Measurements from ENCODE around the gene ELOVL6.

Gene ELOVL6

DNA sequence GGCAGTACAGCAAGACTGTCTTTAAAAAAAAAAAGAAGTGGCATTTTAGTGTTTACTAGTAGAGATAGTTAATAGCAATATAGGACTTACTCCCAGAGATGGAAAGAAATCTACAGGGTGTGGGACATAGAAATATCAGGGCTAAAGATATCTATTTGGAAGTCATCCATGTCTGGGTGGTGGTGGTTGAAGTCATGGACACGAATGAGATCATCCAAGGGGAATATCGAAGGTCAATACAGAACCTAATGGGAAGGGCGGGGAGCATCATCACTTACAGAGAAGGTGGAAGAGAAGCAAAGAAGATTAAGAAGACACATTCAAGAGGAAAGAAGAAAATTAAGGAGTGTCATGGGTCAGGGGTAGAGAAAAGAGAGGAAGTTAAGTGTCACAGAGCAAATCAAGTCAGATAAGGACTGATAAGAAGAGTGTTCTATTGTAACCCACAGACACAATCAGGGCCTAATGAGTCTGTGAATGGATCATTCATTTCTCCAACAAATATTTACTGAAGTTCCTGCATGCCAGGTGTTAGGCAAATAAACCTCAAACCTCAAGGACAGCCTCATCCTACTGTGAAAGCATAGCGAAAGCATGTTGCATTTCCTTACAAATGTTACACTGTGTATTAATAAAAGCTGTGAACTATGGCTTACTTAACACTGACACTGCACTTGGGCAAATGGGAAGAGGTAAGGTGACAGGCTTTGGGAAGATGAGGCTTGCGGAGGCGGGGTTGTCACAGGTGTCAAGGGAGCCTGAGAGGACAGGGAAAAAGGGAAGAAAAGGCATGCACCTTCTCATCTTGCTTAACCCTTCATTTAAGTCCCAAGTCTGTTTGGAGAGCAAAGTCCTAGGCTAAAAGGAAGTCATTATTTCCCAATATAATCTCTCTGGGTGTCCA lies 65.3 kb downstream of the ELOVL6 start:
- TF ChIP-seq POLR2A (IDR thresholded peaks at IDR 0.05; ENCODE audit: low read depth, low read length), result no peak
- no peak for FAIRE-seq
- no peak for DNase-seq (ENCODE audit: insufficient read length, low spot score)

DNA sequence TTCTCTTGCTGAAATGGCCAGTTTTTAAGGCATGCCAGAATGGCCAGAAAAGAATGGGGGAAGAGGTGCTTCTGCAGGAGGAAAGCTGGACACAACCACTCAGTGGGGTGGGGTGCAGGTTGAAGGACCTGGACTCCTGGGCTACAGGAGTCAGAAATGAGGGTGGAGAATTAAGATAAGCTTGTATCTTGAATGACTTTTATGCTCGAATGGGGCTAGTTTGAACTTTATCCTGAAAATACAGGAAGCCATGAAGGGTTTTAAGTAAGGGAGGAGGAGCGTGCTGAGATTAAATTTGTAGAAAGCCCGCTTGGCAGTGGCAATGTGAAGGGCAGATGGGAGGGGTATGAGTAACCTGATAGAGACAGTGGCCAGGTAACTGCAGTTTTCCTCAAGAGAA lies 66.5 kb downstream of the ELOVL6 start:
- no peak for TF ChIP-seq POLR2A (IDR thresholded peaks at IDR 0.05; ENCODE audit: low read depth, low read length)
- FAIRE-seq, result no peak

DNA sequence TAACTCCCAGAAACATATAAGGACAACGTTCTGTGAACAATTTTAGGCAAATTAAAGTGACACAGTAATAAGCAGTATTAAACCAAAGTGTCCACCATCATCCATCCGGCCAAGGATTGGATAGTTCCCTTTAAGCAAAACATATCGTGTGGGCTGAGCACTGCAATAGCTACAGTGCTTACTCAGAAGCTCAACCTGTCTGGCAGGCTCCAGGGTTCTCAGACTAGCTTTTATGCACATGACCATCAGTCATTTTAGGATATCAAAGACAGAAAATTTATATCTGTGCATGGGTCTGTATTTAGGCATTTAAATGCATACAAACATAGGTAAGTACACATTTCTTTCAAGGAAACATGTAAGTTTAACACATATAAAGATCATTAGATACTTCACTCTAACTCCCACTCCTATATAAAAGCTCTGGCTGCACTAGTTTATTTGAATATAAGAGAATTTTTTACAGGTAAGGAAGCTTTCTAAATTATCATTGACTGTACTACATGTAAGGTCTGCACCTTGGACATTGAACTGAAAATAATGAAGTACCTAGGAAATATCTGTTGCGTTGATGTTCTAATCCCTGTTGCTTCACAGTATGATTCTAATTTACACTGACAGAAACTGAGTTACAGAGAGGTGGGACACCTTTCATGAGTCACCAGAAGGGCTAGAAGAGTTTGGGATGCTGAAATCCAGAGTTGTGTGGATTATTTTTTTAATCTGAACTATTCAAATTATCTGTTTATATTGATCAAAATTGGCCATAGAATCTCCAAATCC lies 67.6 kb downstream of the ELOVL6 start:
- DNase-seq (ENCODE audit: insufficient read length, low spot score), result no peak
- TF ChIP-seq POLR2A (IDR thresholded peaks at IDR 0.05; ENCODE audit: low read depth, low read length), result no peak
- no peak for FAIRE-seq

More for the DNA sequence above, 66.5 kb downstream of the ELOVL6 start:
- DNase-seq (ENCODE audit: insufficient read length, low spot score), result no peak

DNA sequence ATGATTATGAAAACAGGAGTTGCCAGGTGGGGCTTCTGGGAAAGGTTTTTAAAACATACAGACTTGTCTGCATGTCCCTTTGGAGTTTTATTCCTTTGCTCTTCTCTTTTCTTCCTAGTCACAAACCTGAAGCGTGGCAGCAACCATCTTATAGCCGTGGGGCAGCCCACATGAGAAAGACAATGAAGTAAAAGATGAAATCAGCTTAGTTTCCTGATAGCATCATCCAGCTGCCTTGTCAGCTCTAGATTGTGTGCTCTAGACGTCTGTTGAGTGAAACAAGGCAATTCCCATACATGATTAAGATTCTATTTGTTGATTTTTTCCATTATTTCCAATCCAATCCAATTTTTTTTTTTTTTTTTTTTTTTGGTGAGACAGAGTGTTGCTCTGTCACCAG lies 68.9 kb downstream of the ELOVL6 start:
- FAIRE-seq (no peak), DNase-seq (ENCODE audit: insufficient read length, low spot score) (no peak)
- TF ChIP-seq POLR2A (IDR thresholded peaks at IDR 0.05; ENCODE audit: low read depth, low read length), result no peak

DNA sequence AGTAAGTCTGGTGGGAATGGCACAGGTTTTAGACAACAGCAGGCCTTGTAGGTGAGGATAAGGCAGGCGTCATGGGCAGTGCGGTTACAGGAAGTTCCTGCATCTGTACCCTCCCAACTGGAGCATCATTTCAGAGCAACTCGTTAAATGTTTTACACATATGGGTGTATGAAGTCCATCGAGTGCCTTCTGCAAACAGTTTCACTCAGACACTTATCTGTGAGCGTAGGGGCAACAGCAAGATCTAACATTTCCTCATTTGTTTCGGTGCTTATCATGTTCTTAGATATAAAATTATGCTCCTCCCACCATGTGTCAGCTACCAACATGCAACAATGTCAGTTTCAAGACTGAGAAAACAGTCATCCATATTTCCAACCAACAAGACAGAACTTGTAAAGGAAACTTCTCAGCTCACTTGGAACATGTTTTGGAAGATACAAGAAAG lies 69.9 kb downstream of the ELOVL6 start:
- no peak for FAIRE-seq
- no peak for DNase-seq (ENCODE audit: insufficient read length, low spot score)
- no peak for TF ChIP-seq POLR2A (IDR thresholded peaks at IDR 0.05; ENCODE audit: low read depth, low read length)

DNA sequence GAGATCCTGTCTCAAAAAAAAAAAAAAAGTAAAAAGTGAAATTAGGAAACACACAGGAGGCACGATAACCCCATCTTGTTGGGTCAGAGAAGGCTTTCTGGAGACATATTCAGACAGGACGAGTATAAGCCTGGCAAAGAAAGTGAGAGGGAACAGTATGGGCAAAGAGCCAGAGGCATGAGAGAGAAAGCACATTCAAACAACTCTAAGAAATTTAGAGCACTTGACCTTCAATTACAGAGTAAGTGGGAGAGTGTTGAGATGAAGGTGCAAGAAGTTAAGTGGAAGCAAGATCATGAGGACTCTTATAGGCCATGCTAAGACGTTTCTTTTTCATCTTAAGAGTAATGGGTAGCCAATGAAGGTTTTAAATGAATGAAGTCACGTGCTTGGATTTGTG lies 70.4 kb downstream of the ELOVL6 start:
- FAIRE-seq, result no peak
- no peak for DNase-seq (ENCODE audit: insufficient read length, low spot score)
- no peak for TF ChIP-seq POLR2A (IDR thresholded peaks at IDR 0.05; ENCODE audit: low read depth, low read length)

DNA sequence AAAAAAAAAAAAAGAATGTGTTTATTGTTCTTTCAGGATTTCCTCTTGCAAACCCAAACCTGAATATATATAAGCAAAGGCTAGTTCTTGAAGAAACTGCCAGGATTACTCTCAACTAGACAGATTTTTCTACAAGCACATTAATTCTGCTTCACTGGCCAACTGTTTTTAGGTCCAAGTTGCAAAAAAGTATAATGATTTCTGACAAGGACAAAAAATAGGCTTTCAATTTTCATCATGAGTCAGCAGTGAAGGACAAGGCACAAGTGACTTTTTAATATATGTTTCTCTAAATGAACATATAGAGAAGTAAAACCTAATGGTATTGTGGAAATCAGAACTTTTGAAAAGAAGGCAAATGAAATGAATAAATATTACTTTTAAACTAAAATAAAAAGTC lies 73.7 kb downstream of the ELOVL6 start:
- DNase-seq (ENCODE audit: insufficient read length, low spot score) (no peak), FAIRE-seq (no peak)
- TF ChIP-seq POLR2A (IDR thresholded peaks at IDR 0.05; ENCODE audit: low read depth, low read length), result no peak

DNA sequence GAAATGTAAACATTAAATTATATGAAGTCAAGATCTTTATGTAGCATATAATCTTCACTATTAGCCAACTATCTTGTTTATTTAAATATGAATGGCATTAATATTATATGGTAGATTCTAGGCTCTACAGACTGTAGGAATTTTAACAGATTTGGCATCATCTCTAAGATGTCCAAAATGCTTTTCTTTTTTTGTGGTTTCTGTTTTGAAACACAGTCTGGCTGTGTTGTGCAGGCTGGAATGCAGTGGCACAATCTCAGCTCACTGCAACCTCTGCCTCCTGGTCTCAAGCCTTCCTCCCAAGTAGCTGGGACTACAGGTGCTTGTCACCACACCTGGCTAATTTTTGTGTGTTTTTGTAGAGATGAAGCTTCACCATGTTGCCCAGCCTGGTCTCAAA lies 76.2 kb downstream of the ELOVL6 start:
- FAIRE-seq, result no peak
- no peak for DNase-seq (ENCODE audit: insufficient read length, low spot score)
- no peak for TF ChIP-seq POLR2A (IDR thresholded peaks at IDR 0.05; ENCODE audit: low read depth, low read length)

DNA sequence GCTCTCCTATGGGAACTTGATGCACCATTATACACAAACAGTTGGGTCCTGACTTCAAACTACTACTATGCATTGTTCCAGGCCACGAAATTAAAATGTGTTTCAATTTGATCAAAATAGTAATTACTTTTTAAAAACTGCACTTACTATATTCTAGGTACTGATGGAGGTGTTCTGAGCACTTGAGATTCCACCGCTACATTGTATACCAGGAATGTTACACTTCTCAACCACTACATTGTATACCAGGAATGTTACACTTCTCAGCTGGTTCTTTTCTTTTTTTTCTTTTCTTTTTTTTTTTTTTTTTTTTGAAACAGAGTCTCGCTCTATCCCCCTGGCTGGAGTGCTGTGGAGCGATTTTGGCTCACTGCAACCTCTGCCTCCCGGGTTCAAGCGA lies 77.9 kb downstream of the ELOVL6 start:
- DNase-seq (ENCODE audit: insufficient read length, low spot score), result no peak
- no peak for FAIRE-seq
- no peak for TF ChIP-seq POLR2A (IDR thresholded peaks at IDR 0.05; ENCODE audit: low read depth, low read length)

DNA sequence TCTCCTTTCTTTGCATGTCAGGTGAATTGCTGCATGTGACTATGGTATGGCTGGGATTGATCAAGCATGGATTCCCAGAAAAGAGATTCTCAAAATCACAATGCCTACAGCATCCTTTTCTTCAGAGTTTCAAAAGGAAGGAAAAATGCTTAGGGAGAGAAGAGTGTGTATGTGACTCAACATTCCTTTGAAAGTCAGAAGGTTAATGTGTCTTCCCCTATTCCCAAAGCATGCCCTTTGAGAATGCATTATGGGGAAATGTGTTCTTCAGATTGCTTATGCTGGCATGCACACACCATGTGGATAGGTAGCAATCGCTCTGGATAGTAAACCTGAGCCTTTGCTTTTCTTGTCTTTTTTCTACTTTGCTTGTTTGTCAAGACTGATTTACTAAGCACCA lies 78.5 kb downstream of the ELOVL6 start:
- DNase-seq (ENCODE audit: insufficient read length, low spot score) (no peak), FAIRE-seq (peak; percentile 66)
- no peak for TF ChIP-seq POLR2A (IDR thresholded peaks at IDR 0.05; ENCODE audit: low read depth, low read length)

DNA sequence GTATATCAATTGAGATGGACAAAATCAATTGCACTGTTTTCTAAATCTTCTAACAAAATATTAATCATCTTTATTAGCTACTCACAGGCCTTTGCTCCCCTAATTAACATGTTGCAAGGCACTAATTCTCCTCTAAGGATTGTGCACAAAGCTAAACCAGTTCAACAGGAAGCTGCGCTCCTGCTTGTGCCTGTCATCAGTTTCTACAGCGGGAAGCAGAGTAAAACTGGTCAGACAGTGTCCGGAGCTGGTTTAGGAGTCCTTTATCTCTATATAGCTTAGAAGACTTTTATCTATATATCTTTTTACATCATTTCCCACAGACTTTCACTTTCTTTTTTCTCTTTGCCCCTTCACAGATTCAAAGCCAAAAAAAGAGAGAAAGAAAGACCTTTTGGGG lies 79.1 kb downstream of the ELOVL6 start:
- DNase-seq (ENCODE audit: insufficient read length, low spot score) (no peak), FAIRE-seq (no peak)
- no peak for TF ChIP-seq POLR2A (IDR thresholded peaks at IDR 0.05; ENCODE audit: low read depth, low read length)

DNA sequence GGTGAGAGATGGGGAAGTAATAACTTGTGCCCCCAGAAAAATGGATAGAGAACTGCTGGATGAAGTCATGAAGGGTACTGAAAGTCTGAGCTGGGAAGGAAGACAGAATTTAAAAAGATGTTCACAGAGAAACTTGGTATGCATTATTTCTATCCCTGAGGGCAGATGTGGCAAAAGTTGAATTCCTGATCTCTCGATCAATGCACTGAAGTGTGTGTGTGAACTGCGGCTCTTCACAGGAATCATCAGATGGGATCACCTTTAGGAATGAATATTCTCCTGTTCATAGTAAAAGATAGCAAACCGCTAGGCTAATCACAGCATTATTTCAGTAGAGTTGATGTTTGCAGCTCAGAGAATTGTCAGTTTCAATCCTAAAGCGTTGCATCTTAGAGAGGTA lies 86.4 kb downstream of the ELOVL6 start:
- FAIRE-seq (no peak), DNase-seq (ENCODE audit: insufficient read length, low spot score) (no peak)
- no peak for TF ChIP-seq POLR2A (IDR thresholded peaks at IDR 0.05; ENCODE audit: low read depth, low read length)

DNA sequence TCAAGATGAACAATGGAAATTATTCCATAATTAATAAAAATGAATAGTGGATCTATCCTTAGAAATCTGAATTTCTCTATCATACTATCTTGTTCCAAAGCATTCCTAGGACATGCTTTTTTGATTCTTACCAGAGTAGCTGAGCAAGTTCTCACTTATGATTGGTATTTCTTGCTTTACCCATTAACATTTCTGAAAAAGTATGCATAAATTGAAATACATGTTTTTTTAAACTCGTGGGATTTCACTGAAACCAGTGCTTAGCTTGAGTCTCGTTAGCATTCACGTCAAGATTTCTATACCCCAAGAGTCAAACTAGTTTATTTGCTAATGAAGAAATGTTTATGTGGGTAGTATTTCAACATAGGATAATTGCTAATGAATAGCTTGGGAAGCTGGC lies 89.0 kb downstream of the ELOVL6 start:
- DNase-seq (ENCODE audit: insufficient read length, low spot score), result no peak
- TF ChIP-seq POLR2A (IDR thresholded peaks at IDR 0.05; ENCODE audit: low read depth, low read length), result no peak
- FAIRE-seq, result no peak

DNA sequence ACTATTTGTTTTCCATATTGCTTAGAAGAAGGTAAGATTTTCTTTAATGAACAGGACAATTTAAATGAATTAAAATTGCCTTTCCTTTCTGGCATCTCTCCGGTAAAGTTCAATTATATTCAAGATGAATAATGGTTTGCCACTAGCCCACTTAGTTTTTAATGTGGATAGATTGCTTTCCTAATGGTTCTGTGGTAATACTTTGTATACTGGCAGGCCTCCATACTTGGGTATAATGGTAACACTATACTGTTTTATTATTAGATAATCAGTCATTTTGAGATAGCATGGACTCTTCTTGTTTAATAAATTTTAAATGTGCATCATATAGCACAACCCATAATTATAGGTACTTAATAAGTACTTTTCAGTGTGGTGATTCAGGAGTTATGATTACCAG lies 89.5 kb downstream of the ELOVL6 start:
- DNase-seq (ENCODE audit: insufficient read length, low spot score) (no peak), FAIRE-seq (no peak)
- TF ChIP-seq POLR2A (IDR thresholded peaks at IDR 0.05; ENCODE audit: low read depth, low read length), result no peak

DNA sequence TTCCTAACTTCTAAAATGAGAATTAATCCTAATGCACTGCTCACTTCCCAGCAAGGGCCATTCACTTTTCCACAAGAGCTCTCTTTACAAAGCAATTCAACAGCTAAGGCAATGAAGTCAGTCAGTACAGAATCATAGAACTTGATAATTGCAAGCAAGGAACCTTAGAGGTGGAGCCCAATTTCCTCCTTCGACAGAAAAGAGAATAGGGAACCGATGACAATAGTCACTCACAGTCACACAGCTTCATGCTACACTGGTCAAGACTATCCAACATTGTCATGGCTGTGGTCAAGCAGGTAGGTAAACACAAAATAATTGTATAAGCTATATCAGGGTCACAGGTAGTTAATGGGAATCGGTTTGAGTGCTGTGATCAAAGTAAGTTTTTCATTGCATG lies 90.0 kb downstream of the ELOVL6 start:
- FAIRE-seq, result no peak
- no peak for TF ChIP-seq POLR2A (IDR thresholded peaks at IDR 0.05; ENCODE audit: low read depth, low read length)
- DNase-seq (ENCODE audit: insufficient read length, low spot score), result no peak

Measured in H54 (cell line).